K562 (cell line): Measurements from ENCODE around the gene DCAF4. TPM values are rescaled to one million over a fixed set of nuclear protein-coding genes. Genes with fewer than 3 reads are reported as not detected.
A peak's percentile ranks its signal among the peaks of the same experiment; 100 is the strongest.

Experiments used
- ATF7 ChIP-seq: fragments of 450-650 bp; IDR thresholded peaks from 2 replicates; pipeline ENCODE4 v1.7.1; 2014; ENCODE audit warnings: mild to moderate bottlenecking, moderate library complexity
- BCOR ChIP-seq: fragments of 450-650 bp; IDR thresholded peaks from 2 replicates; pipeline ENCODE4 v1.6.1; 2016
- BMI1 ChIP-seq: fragments of 150-350 bp; IDR thresholded peaks from 2 replicates; pipeline ENCODE4 v1.6.1; 2014; ENCODE audit warnings: low read length
- CREM ChIP-seq: IDR thresholded peaks from 2 replicates; pipeline ENCODE4 v1.6.1; 2014; ENCODE audit warnings: antibody characterized with exemption, low read depth
- ETV1 ChIP-seq: fragments of 450-650 bp; conservative IDR thresholded peaks from 2 replicates; pipeline ENCODE4 v1.6.1; 2016; ENCODE audit warnings: missing genetic modification characterization, control low read depth, low read depth, missing compliant biosample characterization
- ETV5 ChIP-seq: sonication (generic); formaldehyde crosslinking; IDR thresholded peaks from 2 replicates; pipeline ENCODE4 v1.4.0; 2020; ENCODE audit warnings: low read depth, mild to moderate bottlenecking, missing genetic modification reagents
- FOXP4 ChIP-seq: sonication (generic); formaldehyde crosslinking; IDR thresholded peaks from 2 replicates; pipeline ENCODE4 v1.8.0; 2022; ENCODE audit warnings: mild to moderate bottlenecking, missing genetic modification reagents, borderline replicate concordance
- GTF2E2 ChIP-seq: fragments of 200-800 bp; sonication (Bioruptor generic); IDR thresholded peaks from 2 replicates; pipeline ENCODE4 v1.6.1; 2016; ENCODE audit warnings: missing genetic modification characterization, missing compliant biosample characterization
- MCM7 ChIP-seq, 2 experiments: fragments of 450-650 bp; IDR thresholded peaks; 2 replicates each; pipeline ENCODE4 v1.6.1; 2016 to 2018
- NR4A1 ChIP-seq, 2 experiments: fragments of 250-450 bp in 1 of 2; fragments of 450-650 bp in 1 of 2; sonication (Bioruptor Pico) in 1 of 2; IDR thresholded peaks; 2 replicates each; pipeline versions ENCODE4 v1.4.0 to v1.6.1; 2016 to 2020; ENCODE audit warnings: mild to moderate bottlenecking in 2 of 2, missing compliant biosample characterization in 1 of 2, missing genetic modification characterization in 1 of 2, moderate library complexity in 1 of 2
- NRF1 ChIP-seq, 2 experiments: fragments of 450-650 bp; IDR thresholded peaks in 1 of 2; conservative IDR thresholded peaks in 1 of 2; 2 replicates each; pipeline ENCODE4 v1.6.1; 2014; ENCODE audit warnings: mild to moderate bottlenecking in 2 of 2
- PBX2 ChIP-seq, 2 experiments: IDR thresholded peaks in 1 of 2; conservative IDR thresholded peaks in 1 of 2; 2 replicates each; pipeline ENCODE4 v1.6.1; 2016; ENCODE audit warnings: low read depth in 2 of 2, mild to moderate bottlenecking in 1 of 2, missing compliant biosample characterization in 1 of 2, missing genetic modification characterization in 1 of 2, moderate library complexity in 1 of 2
- RCOR1 ChIP-seq, 2 experiments: IDR thresholded peaks; 2 replicates each; pipeline ENCODE4 v1.6.1; 2012; ENCODE audit warnings: low read depth in 2 of 2, low read length in 2 of 2, borderline replicate concordance in 1 of 2, improper control_type of control experiment in 1 of 2
- SRF ChIP-seq, 2 experiments: fragments of 250-450, 450-650 bp in 1 of 2; sonication (Bioruptor Pico) in 1 of 2; sonication (generic) in 1 of 2; formaldehyde crosslinking; IDR thresholded peaks; 2 replicates each; pipeline versions ENCODE4 v1.5.0 to v1.5.1; 2020 to 2022; ENCODE audit warnings: mild to moderate bottlenecking in 1 of 2, missing genetic modification reagents in 1 of 2
- ZBTB12 ChIP-seq: fragments of 250-450 bp; sonication (Bioruptor Pico); IDR thresholded peaks from 2 replicates; pipeline ENCODE4 v1.4.0; 2020
- ZNF212 ChIP-seq: fragments of 450-650 bp; formaldehyde crosslinking; IDR thresholded peaks from 2 replicates; pipeline ENCODE4 v1.4.0; 2020; ENCODE audit warnings: mild to moderate bottlenecking
- polyA plus RNA-seq, 8 experiments: library from polyadenylated mRNA; depleted of rRNA in 4 of 8; stranded (reverse) in 5 of 8; unstranded in 3 of 8; fragments of >200 nt; fragmentation: Nextera tagmentation in 2 of 8; fragmentation: Illumina TruSeq in 1 of 8; extraction: Ambion mirVana in 2 of 8; extraction: Trizol in 1 of 8; gene quantifications; 2 replicates each; pipeline versions ENCODE4 v1.2.1 to v1.2.3, GENCODE V29; 2011 to 2014; ENCODE audit warnings: inconsistent platforms in 1 of 8, missing spikeins in 1 of 8
- total RNA-seq, 7 experiments: library from RNA; depleted of rRNA in 6 of 7; stranded (reverse); fragments of >200 nt in 6 of 7; fragmentation: Illumina TruSeq in 2 of 7; extraction: Trizol in 2 of 7; gene quantifications; 2 replicates each; pipeline versions ENCODE4 v1.2.1 to v1.2.3, GENCODE V29; 2011 to 2021; ENCODE audit warnings: low replicate concordance in 1 of 7
- TF ChIP-seq, protein P1 (sequence below): fragments of 450-650 bp; IDR thresholded peaks from 2 replicates; pipeline ENCODE4 v1.6.1; 2018; ENCODE audit not compliant: partially characterized antibody

DCAF4 gene
- total and polyA plus RNA-seq, 9 of the 15 experiments (the other 6 are each of a cell fraction or from before 2014, with no cell fraction given) = 2.7 to 49.2 (median 22.9) TPM

DNA sequence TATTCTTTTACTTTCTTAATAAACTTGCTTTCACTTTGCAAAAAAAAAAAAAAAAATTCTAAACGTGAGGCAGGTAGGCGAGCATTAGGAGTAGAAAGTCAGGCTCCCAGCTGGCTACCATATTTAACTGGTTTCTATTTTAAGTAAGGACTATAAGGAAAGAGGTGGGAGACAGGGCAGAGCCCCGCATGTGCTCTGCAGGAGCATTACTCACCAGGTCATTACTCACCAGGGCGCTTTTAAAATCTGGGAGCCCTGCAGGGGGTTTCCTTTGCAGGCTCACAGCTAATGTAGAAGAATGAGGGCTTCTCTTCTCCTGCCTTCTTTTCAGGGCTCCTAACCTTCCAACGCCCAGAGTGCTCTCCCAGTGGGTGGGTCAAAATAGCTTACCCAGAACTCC is 18.4 kb upstream of the DCAF4 start (continued):
- TF ChIP-seq ATF7 (peak; percentile 48; the same call in 1 of the 2 replicates), NR4A1 (CRISPR knock-in tag; IDR thresholded peaks at IDR 0.05) (no peak), NR4A1 (tag; IDR thresholded peaks at IDR 0.05) (no peak), ETV5 (CRISPR knock-in tag) (no peak), BMI1 (no peak), BCOR (no peak), RCOR1 (IDR thresholded peaks at IDR 0.05; ENCODE audit: borderline replicate concordance in 1 of 2, low read depth in 2 of 2, low read length in 2 of 2) (peak in 1 of 2 experiments; percentile 31; a peak in 1 of 4 replicates), MCM7 (IDR thresholded peaks at IDR 0.05) (no peak), SRF (CRISPR knock-in tag; IDR thresholded peaks at IDR 0.05) (peak in 1 of 2 experiments; percentile 1; a peak in 1 of 4 replicates), PBX2 (CRISPR knock-in tag; IDR thresholded peaks at IDR 0.05; ENCODE audit: low read depth) (no peak), PBX2 (tag; conservative IDR thresholded peaks at IDR 0.05; ENCODE audit: low read depth) (no peak), ETV1 (tag) (no peak), NRF1 (conservative IDR thresholded peaks at IDR 0.05 in 1 of 2, IDR thresholded peaks at IDR 0.05 in 1 of 2) (0 out of 4 replicates have a peak, but pooled peaks have one; percentile 5 to 22), ZBTB12 (no peak), FOXP4 (CRISPR knock-in tag) (no peak), ZNF212 (CRISPR knock-in tag) (no peak), GTF2E2 (tag) (peak; percentile 83; the same call in 1 of the 2 replicates), CREM (0 out of 2 replicates have a peak, but pooled peaks have one; percentile 4)
- TF ChIP-seq, protein P1, sequence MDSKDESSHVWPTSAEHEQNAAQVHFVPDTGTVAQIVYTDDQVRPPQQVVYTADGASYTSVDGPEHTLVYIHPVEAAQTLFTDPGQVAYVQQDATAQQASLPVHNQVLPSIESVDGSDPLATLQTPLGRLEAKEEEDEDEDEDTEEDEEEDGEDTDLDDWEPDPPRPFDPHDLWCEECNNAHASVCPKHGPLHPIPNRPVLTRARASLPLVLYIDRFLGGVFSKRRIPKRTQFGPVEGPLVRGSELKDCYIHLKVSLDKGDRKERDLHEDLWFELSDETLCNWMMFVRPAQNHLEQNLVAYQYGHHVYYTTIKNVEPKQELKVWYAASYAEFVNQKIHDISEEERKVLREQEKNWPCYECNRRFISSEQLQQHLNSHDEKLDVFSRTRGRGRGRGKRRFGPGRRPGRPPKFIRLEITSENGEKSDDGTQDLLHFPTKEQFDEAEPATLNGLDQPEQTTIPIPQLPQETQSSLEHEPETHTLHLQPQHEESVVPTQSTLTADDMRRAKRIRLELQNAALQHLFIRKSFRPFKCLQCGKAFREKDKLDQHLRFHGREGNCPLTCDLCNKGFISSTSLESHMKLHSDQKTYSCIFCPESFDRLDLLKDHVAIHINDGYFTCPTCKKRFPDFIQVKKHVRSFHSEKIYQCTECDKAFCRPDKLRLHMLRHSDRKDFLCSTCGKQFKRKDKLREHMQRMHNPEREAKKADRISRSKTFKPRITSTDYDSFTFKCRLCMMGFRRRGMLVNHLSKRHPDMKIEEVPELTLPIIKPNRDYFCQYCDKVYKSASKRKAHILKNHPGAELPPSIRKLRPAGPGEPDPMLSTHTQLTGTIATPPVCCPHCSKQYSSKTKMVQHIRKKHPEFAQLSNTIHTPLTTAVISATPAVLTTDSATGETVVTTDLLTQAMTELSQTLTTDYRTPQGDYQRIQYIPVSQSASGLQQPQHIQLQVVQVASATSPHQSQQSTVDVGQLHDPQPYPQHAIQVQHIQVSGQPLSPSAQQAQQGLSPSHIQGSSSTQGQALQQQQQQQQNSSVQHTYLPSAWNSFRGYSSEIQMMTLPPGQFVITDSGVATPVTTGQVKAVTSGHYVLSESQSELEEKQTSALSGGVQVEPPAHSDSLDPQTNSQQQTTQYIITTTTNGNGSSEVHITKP = peak; percentile 57
